NOMO-1 treated with dmso at 0.1 percent for 144 hours (cell line): ENCODE results near the gene RMND1.
A peak's percentile ranks its signal among the peaks of the same experiment; 100 is the strongest.
"Not testable (repeated sequence)": the region's sequence is repeated elsewhere in the genome, so short reads cannot be mapped to it uniquely, and the experiment has no call there.

Experiments used
- DNase-seq: peaks from one replicate; lab custom pipeline; 2025; ENCODE audit not compliant: unreplicated experiment; lab: John Stamatoyannopoulos, UW

Gene RMND1

GRCh38 chr6:151387175-151387970 is 64.6 kb downstream of the RMND1 start:
- DNase-seq: no peak

- no peak for DNase-seq
Measured at GRCh38 chr6:151385177-151385576, 66.7 kb downstream of the RMND1 start.

GRCh38 chr6:151384151-151384550 is 67.8 kb downstream of the RMND1 start:
- no peak for DNase-seq

- not testable (repeated sequence) for DNase-seq
Measured at GRCh38 chr6:151382631-151383030, 69.3 kb downstream of the RMND1 start.

- DNase-seq: no peak
Measured at GRCh38 chr6:151381722-151382121, 70.2 kb downstream of the RMND1 start.

GRCh38 chr6:151380848-151381205 is 71.1 kb downstream of the RMND1 start:
- no peak for DNase-seq

- peak; percentile 46 for DNase-seq
Measured at GRCh38 chr6:151379933-151380847, 71.7 kb downstream of the RMND1 start.

GRCh38 chr6:151377095-151377494 is 74.8 kb downstream of the RMND1 start:
- no peak for DNase-seq

- DNase-seq: no peak
Measured at GRCh38 chr6:151376440-151376839, 75.5 kb downstream of the RMND1 start.

GRCh38 chr6:151375833-151376232 is 76.1 kb downstream of the RMND1 start:
- DNase-seq: no peak

- DNase-seq: no peak
Measured at GRCh38 chr6:151374036-151374683, 77.8 kb downstream of the RMND1 start.

- no peak for DNase-seq
Measured at GRCh38 chr6:151372164-151372563, 79.8 kb downstream of the RMND1 start.

GRCh38 chr6:151370509-151371078 is 81.3 kb downstream of the RMND1 start:
- DNase-seq: no peak

GRCh38 chr6:151365233-151365632 is 86.7 kb downstream of the RMND1 start:
- DNase-seq: no peak

GRCh38 chr6:151359486-151359885 is 92.4 kb downstream of the RMND1 start:
- DNase-seq: no peak

GRCh38 chr6:151358475-151358874 is 93.5 kb downstream of the RMND1 start:
- no peak for DNase-seq

GRCh38 chr6:151357758-151358436 is 94.0 kb downstream of the RMND1 start:
- no peak for DNase-seq

- DNase-seq: not testable (repeated sequence)
Measured at GRCh38 chr6:151356983-151357382, 94.9 kb downstream of the RMND1 start.
